GM12891 (cell line): Measurements from ENCODE around the gene UTP4.

ENCODE experiments used
- DNase-seq: peaks from one replicate; pipeline ENCODE4 v3.0.0; 2011; ENCODE audit warnings: low spot score; ENCODE audit not compliant: insufficient read length
- FAIRE-seq: peaks from 2 replicates; lab custom pipeline; 2011; peaks lifted over from hg19 to GRCh38; lab: Jason Lieb, UNC
- PAX5 ChIP-seq: IDR thresholded peaks from 2 replicates; pipeline ENCODE4 v1.6.1; 2011; ENCODE audit warnings: low read length, moderate library complexity, mild to moderate bottlenecking; ENCODE audit not compliant: insufficient read depth, severe bottlenecking
- POLR2A ChIP-seq: IDR thresholded peaks from 2 replicates; pipeline ENCODE4 v1.6.1; 2011; ENCODE audit warnings: low read depth, low read length, control low read depth
- POLR2AphosphoS5 ChIP-seq: IDR thresholded peaks from 2 replicates; pipeline ENCODE4 v1.6.1; 2011; ENCODE audit warnings: low read depth, low read length, control low read depth
- POU2F2 ChIP-seq: IDR thresholded peaks from 2 replicates; pipeline ENCODE4 v1.6.1; 2011; ENCODE audit warnings: low read depth, mild to moderate bottlenecking, control low read depth, low read length, moderate library complexity
- SPI1 ChIP-seq: IDR thresholded peaks from 2 replicates; pipeline ENCODE4 v1.6.1; 2011; ENCODE audit warnings: low read depth, low read length, control low read depth
- TAF1 ChIP-seq: IDR thresholded peaks from 2 replicates; pipeline ENCODE4 v1.6.1; 2011; ENCODE audit warnings: low read depth, low read length, control low read depth

UTP4 gene

DNA sequence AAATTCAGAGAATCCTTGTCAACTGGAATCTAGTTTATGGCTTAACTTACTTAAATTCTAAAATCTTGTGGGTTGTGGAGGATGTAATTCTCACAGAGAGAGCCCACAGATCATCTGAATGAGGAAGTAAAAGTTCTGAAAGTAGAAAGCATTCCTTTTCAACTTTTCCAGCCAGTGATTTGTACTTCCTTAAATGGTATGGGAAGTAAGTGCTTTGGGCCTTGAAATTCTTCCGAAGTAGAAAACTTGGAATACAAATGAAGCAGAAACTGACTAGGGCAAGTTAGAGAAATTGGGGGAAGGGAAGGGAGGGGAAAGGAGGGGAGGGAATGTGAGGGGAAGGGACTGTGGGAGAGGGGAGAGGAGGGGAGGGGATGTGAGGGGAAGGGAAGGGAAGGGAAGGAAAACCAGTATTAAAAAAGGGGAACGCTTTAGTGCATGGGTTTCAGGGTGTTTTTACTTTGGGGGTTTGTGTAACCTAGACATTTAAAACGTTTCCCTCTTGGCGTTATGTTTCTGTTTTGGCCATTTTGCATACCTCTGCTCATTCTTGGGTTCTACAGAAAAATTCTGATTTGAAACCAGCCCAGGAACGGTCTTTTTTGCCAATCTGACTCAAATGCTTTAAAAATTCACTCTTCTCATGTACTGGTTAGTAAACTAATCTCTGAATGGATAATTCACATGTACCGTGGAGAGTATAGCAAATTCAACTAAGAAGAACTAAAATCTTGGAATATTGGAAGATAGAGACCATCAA lies 39.1 kb downstream of the UTP4 start:
- TF ChIP-seq SPI1, result no peak
- TF ChIP-seq POU2F2, result no peak
- TF ChIP-seq POLR2A, result no peak
- TF ChIP-seq PAX5, result no peak
- no peak for TF ChIP-seq POLR2AphosphoS5
- no peak for TF ChIP-seq TAF1
- DNase-seq (no peak), FAIRE-seq (no peak)

DNA sequence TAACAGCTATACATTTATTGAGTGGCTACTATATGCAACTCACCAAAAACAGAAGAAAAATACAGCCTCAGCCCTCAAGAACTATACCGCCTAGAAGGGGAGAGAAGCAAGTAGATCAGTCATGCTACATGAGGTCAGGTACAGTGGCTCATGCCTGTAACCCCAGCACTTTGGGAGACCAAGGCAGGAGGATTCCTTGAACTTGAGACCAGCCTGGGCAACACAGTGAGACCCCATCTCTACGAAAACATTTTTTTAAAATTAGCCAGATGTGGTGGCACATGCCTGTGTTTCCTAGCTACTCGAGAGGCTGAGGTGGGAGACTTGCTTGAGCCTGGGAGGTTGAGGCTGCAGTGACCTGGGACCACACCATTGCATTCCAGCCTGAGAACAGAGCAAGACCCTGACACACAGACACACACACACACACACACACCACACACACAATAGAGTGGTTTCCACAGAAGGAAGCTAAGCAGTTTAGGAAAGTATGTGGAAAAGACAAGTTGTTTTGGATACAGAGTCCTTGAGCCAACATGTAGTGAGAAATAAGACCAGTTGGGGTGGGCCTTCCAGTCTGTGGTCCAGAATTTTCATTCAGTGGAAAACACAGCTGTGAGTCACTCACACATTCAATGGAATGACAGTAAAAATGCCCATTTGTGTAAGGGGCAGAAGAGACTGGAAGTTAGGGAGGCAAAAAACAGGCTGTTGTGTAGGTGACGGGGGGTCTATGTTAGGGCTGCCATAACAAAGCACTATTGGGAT lies 43.8 kb downstream of the UTP4 start:
- no peak for FAIRE-seq
- TF ChIP-seq PAX5 (no peak), TAF1 (no peak), POU2F2 (no peak), POLR2A (no peak), SPI1 (no peak), POLR2AphosphoS5 (no peak)
- DNase-seq, result no peak

DNA sequence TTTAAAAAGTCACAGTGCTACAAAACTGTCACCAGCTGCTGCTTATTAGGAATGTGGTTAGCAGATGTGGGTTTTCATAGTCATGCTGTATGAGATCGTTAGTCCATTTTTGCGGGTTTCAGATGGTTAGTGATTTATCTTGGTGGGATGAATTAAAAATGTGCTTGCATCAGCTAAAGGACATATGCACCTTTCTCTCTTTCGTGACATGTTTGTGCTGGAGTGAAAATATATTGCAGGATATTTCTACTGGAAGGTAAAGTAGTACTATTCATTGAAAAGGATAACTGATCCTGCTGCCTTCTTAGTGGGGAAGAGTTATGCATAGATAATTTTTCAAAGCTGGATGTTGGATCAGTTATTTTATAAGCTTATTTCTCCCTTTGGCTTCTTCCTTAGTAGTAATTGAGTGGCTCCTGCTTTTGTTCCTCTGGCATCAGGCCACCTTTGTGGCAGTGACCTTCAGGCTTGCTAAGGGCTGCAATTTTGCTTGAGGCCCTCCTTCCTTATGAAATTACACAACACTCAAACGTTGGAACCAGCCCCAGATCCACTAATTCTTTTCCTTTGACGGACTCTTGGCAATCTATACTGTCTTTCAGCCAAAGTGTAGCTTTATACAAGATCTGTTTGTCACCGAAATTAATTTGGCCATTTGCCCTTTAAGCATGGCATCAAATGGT lies 47.0 kb downstream of the UTP4 start:
- no peak for DNase-seq
- TF ChIP-seq TAF1, result no peak
- no peak for TF ChIP-seq PAX5
- no peak for TF ChIP-seq SPI1
- no peak for TF ChIP-seq POLR2AphosphoS5
- TF ChIP-seq POLR2A, result no peak
- TF ChIP-seq POU2F2, result no peak
- FAIRE-seq, result no peak

DNA sequence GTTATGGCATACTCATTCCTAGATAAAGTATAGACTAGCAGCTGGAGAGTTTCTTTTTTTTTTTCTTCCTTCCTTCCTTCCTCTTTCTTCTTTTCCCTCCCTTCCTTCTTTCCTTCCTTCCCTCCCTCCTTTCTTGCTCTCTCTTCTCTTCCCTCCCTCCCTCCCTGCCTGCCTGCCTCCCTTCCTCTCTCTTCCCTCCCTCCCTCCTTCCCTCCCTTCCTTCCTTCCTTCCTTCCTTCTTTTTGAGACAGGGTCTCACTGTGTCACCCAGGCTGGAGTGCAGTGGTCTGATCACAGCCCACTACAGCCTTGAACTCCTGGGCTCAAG lies 47.5 kb downstream of the UTP4 start:
- FAIRE-seq (no peak), DNase-seq (no peak)
- TF ChIP-seq POLR2A (no peak), POLR2AphosphoS5 (no peak), SPI1 (no peak), PAX5 (no peak), TAF1 (no peak), POU2F2 (no peak)

DNA sequence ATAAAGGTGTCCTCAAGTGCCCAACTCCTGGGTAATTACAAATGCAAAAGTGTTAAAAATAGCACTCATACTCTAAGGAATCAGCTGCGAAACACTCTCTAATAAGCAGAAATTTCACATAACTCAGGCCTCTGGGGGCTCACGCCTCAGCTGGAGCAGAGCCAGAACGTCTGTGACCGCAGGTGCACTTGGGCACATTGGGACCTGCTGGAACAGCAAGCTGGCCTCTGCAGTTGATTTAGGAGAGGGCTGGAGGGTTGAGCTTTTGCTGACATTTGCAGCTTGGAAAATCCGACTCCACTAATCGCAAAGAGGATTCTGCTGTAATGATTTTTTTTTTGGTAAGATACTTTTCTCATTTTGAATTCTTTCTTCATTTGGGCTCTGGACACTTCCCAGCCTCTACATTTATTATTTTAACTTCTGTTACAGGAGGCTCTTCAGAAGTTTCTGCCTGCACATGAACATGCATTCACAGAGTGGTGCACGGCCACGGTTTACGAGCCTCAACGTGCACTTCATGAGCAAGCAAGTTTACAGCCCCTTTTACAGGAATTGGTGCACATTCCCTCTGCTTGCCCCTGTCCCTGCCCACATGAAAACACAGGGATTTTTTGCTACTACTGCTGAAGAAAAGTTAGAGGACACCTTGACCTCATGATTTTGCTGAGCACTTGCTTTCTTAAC lies 50.4 kb downstream of the UTP4 start:
- DNase-seq (no peak), FAIRE-seq (no peak)
- TF ChIP-seq POLR2AphosphoS5 (no peak), POLR2A (no peak), PAX5 (no peak), SPI1 (no peak), POU2F2 (no peak), TAF1 (no peak)

DNA sequence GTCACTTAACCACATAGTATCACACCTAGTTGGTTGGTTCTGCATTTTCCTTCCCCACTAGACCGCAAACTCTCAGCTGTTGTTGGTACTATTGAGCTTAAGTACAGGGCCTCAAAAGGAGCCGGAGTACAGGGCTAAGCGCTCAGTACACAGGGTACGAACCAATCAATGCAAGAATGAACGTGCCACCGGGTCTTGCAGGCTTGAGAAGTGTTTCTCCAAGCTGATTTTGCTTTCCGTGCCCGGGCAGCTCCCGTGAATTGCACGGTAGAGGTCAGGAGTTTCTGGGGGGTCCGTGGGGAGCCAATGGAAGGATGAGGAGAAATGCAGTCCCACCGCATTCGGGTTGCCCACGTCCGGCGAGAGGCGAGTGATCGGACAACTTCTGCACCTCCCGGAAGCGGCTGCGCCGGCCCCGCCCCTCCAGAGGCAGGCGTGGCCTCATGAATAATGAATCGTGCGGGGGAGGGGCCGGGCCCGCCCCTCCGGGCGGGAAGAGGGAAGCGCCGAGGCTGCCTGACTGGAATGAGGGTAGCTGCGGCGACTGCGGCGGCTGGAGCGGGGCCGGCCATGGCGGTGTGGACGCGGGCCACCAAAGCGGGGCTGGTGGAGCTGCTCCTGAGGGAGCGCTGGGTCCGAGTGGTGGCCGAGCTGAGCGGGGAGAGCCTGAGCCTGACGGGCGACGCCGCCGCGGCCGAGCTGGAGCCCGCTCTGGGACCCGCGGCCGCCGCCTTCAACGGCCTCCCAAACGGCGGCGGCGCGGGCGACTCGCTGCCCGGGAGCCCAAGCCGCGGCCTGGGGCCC lies 54.4 kb downstream of the UTP4 start, which contains the start of gene SNTB2:
Gene SNTB2, plus strand, starts transcription at position 523 of the 804 bp plus-strand sequence. Its CDS starts 3 bp downstream, at position 526.
- FAIRE-seq, result peak; percentile 92
- DNase-seq, result peak; percentile 74
- TF ChIP-seq POU2F2 (peak; percentile 100), PAX5 (no peak), TAF1 (0 out of 2 replicates have a peak, but pooled peaks have one; percentile 47), SPI1 (peak; percentile 31)

- FAIRE-seq, result no peak
- DNase-seq, result peak; percentile 52
- TF ChIP-seq TAF1 (no peak), PAX5 (no peak), POU2F2 (0 out of 2 replicates have a peak, but pooled peaks have one; percentile 17), POLR2AphosphoS5 (no peak), SPI1 (no peak), POLR2A (no peak)
These were observed 55.2 kb downstream of the UTP4 start for GRCh38 chr16:69187446-69188235.
